ENCODE results near the gene MSMB.
"Not testable (repeated sequence)": the region's sequence is repeated elsewhere in the genome, so short reads cannot be mapped to it uniquely, and the experiment has no call there.

The MSMB gene

GRCh38 chr10:46046261-46046660 is at the start of gene MSMB:
TSS of gene MSMB (minus strand) at chr10:46046269. CDS start at chr10:46046237, 32 bp downstream.
- FAIRE-seq, result no peak
- DNase-seq (ENCODE audit: low spot score), result no peak

DNA sequence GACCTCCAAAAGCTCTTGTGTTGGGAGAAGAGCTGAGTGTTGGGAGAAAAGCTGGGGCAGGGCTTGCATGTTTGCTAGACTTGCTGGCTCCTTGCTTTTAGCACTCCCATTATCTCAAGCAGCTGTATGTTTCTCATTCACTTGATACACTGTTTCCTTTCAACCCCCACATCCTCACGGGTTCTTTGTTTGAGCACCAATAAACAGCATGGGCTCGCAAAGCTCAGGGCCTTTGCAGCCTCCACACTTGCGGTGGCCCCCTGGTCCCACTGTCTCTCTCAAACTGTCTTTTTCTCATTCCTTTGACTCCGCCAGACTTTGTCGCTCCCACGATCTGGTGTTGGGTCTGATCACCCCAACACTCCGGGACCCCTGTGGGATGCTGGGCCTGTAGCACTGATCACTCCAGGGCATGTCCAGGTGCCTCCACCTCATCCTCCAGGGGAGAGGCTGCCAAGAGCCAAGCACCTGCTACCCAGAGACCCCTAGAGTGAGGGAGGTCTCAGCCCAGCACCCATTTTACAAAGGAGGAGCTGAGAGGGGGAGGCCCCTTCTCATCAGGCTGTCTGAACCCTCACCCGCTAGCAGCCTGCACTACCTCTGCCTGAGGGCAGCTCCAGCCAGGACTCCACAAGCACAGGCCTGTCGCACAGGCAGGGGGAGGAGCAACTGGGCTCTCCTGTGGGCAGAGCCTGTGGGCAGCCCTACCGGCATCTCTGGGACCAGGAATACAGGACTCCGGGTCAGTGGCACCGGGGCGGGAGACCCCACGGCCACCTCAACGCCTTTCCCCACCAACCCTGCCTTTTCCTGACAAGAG is 49.1 kb upstream of the MSMB start:
- no peak for FAIRE-seq

DNA sequence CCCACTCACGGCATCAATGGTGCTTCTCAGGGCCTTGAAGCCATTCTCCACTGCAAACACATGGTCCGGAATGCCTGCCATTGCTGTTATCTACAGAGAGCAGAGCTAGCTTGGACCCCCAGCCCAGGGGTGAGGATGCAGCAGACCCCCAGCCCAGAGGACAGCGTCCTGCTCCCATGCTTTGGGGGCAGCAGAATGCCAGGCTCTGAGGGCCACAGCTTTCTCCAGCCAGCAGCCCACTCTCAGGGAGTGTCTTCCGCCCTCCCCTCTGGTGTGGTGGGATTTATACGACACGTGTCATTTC is 48.1 kb upstream of the MSMB start:
- FAIRE-seq (no peak), DNase-seq (ENCODE audit: low spot score) (no peak)

More for the DNA sequence above, 49.1 kb upstream of the MSMB start:
- no peak for DNase-seq (ENCODE audit: low spot score)

- FAIRE-seq, result not testable (repeated sequence)
Observed at GRCh38 chr10:46093316-46094196, 47.5 kb upstream of the MSMB start.

GRCh38 chr10:46092524-46093081 is 46.5 kb upstream of the MSMB start:
- FAIRE-seq, result no peak
- no peak for DNase-seq (ENCODE audit: low spot score)

More at GRCh38 chr10:46093316-46094196, 47.5 kb upstream of the MSMB start:
- DNase-seq (ENCODE audit: low spot score), result not testable (repeated sequence)

DNA sequence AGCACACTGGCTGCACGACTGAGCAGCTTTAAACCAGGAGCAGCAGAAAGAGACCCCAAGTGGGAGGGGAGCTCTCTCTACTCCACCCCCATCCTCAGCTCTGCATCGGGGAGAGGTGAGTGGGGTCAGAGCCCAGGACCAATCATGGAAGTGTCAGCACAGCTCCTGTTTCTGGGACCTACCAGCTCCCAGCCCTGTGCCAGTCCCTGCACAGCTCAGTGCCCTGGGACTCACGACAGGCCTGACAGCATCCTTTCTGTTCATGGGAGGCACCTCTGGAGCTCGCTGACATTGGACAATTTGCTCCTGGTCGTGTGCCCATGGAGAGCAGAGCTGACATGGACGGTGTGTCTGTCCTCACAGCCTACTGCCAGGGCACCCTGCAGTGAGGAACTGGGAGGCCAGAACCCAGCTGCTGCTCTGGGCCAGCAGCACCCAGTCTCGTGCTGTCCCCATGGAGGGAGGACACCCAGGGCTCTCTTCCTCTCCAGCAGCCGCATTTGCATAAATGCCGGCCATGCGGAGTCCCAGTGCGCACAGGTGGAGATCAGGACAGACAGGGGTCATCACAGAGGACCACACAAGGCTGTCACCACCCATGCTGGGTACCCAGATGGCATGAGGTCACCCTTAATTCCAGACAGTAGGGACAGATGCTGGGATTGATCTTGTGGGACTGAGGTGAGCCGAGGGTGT is 45.9 kb upstream of the MSMB start:
- no peak for DNase-seq (ENCODE audit: low spot score)
- no peak for FAIRE-seq

GRCh38 chr10:46091080-46091827 is 45.2 kb upstream of the MSMB start:
- FAIRE-seq (no peak), DNase-seq (ENCODE audit: low spot score) (no peak)

DNA sequence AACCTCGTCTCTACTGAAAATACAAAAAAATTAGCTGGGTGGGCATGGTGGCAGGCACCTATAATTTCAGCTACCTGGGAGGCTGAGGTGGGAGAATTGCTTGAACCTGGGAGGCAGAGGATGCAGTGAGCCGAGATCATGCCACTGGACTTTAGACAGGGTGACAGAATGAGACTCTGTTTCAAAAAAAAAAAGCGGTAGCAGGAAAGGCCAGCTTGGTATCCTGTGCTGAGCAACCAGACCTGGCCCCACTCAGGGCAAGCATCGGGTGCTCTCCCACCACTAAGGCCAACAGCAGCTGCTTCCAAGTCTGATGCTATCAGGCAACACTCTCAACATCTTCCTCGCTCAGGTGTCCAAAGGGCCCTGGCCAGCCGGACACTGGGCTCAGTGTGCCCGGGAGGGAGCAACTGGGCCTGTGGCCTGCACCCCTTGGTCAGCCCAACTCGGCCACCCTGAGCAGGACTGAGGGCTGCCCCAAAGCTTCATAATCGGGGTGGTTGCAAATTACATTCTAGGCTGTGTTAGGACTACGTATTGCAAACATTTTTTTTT is 44.3 kb upstream of the MSMB start:
- no peak for FAIRE-seq
- DNase-seq (ENCODE audit: low spot score), result no peak

DNA sequence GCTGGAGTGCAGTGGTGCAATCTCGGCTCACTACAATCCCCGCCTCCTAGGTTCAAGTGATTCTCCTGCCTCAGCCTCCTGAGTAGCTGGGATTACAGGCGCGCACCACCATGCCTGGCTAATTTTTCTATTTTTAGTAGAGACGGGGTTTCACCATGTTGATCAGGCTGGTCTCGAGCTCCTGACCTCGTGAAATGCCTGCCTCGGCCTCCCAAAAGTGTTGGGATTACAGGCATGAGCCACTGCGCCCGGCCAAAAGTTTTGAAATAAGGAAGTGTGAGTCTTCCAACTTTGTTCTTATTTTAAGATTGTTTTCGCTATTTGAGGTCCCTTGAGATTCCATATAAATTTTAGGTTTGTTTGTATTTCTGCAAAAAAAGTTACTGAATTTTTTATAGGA is 41.3 kb upstream of the MSMB start:
- not testable (repeated sequence) for DNase-seq (ENCODE audit: low spot score); FAIRE-seq

- FAIRE-seq (no peak), DNase-seq (ENCODE audit: low spot score) (no peak)
Observed at GRCh38 chr10:46084321-46085165, 38.5 kb upstream of the MSMB start.

GRCh38 chr10:46080886-46081285 is 34.8 kb upstream of the MSMB start:
- DNase-seq (ENCODE audit: low spot score), result no peak
- FAIRE-seq, result no peak

- FAIRE-seq, result no peak
- DNase-seq (ENCODE audit: low spot score), result no peak
Observed at GRCh38 chr10:46079831-46080585, 33.9 kb upstream of the MSMB start.

- no peak for DNase-seq (ENCODE audit: low spot score)
- no peak for FAIRE-seq
Observed at GRCh38 chr10:46077731-46078413, 31.8 kb upstream of the MSMB start.

DNA sequence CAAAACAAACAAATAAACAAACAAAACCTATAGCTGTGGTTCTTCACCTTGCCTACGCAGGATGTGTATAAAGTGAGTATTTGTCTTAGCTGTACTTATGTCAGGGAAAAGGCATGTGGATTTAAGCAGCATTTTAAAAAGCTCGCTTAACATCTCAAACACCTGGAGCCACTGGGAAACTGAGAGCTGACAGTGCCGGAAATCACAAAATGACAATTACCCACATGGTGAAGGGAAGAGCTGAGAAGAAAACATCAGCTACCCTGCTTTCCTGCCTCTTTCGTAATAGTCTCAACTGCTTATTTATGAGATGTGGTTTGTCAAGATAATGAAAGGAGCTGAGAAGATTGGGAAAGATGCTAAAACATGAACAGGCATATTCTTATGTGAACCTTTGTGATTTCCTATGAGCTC is 31.1 kb upstream of the MSMB start:
- DNase-seq (ENCODE audit: low spot score), result no peak
- no peak for FAIRE-seq

DNA sequence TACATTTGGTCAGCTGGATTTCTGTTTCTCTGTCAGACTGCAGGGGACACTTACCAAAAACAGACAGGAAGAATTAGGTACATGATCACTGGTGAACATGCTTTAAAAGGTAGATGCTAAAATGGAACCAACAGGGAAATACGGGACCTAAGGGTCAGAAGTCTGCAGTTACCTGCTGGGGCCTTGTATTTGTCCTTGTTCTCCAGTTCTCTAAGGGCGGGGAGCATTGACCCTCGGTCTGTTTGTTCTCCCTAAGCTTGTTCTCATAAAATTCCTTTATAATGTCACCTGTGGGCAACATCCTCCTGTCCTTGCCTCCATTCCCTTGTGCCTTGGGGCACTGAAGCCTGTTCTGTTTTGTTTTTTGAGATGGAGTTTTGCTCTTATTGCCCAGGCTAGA is 29.8 kb upstream of the MSMB start:
- FAIRE-seq (no peak), DNase-seq (ENCODE audit: low spot score) (no peak)

DNA sequence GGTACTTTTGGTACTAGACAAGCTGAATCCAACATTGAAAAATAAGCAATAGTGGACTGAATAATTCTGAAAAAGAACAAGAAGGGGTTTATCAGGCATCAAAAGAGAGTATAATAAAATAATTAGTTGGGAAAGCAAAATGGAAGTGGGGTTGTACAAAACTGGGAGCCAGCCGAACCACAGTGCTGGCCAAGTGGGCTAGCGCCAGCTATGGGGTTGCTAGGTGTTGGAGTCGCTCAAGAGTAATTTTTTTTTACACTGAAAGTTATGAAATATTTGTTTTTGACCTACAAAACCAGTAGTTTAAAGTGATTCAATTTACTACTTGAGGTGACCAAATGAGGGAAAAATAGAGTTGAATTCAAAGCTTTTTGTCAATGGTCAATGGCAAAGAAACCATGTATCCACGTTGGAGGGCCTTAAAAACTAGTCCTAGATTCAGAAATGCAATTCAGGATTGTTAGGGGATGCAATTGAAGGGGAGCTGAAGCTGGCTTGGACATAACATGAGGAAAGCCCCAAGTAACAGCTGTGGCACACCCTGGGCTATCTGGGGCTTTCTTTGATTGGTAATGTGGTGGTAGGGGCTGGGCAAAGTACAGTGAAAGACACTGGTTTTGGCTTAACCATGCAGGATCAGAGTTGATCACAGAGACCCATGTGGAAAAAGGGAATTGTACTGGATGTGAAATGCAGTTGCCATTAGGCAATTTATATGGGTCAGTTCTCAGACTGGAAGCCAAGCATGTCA is 28.3 kb upstream of the MSMB start:
- FAIRE-seq (no peak), DNase-seq (ENCODE audit: low spot score) (no peak)

DNA sequence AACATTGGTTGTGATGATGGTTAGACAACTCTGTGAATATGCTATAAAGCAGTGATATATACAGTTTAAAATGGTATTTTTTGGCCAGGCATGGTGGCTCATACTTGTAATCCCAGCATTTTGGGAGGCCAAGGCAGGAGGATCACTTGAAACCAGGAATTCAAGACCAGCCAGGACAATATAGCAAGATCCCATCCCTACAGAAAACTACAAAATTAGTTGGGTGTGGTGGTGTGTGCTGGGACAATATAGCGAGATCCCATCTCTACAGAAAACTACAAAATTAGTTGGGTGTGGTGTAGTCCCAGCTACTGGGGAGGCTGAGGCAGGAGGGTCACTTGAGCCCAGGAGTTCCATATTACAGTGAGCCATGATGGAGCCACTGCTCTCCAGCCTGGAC is 27.5 kb upstream of the MSMB start:
- no peak for FAIRE-seq

GRCh38 chr10:46070749-46071148 is 24.7 kb upstream of the MSMB start:
- FAIRE-seq (no peak), DNase-seq (ENCODE audit: low spot score) (no peak)

More for the DNA sequence above, 27.5 kb upstream of the MSMB start:
- DNase-seq (ENCODE audit: low spot score), result no peak
